HepG2 (cell line): ENCODE results near the gene CR1. TPM values are rescaled to one million over a fixed set of nuclear protein-coding genes. Genes with fewer than 3 reads are reported as not detected.

Experiments used
- ATAC-seq: fragments of 200-7000 bp; cut with Tn5 transposase; 3 replicates; pipeline ENCODE4 v1.9.1; 2020; ENCODE audit warnings: mild to moderate bottlenecking, moderate library complexity
- BruUV-seq: library from RNA; stranded (reverse); fragments of 400-500 nt; replicated peaks from 2 replicates; lab custom pipeline; 2021; lab: Mats Ljungman, UMichigan
- CTCF ChIA-PET: fragments of 300-600 bp; formaldehyde crosslinking; extraction: SDS; loops from one replicate; lab custom pipeline; 2021; ENCODE audit warnings: low total read pairs, inconsistent platforms, low intra/inter-chr PET ratio; lab: Yijun Ruan, JAX
- POLR2A ChIA-PET: fragments of 350-600 bp; sonication (Branson Sonifier 250); formaldehyde crosslinking; loops from one replicate; lab custom pipeline; 2020; ENCODE audit warnings: antibody characterized with exemption, inconsistent platforms; lab: Yijun Ruan, JAX
- DNase-seq: peaks from one replicate; pipeline ENCODE4 v3.0.0-alpha.2; 2015; ENCODE audit warnings: low spot score
- FAIRE-seq: peaks from 3 replicates; lab custom pipeline; 2011; peaks lifted over from hg19 to GRCh38; lab: Jason Lieb, UNC
- H2AFZ ChIP-seq: one replicate; pipeline ENCODE4 v1.6.1; 2011; ENCODE audit warnings: low read length, inconsistent platforms
- H3K27ac ChIP-seq: fragments of 300-600 bp; 3 replicates; pipeline ENCODE4 v1.8.0; 2011; ENCODE audit warnings: mixed run types, mild to moderate bottlenecking, mixed read lengths, low read length, inconsistent platforms; ENCODE audit not compliant: insufficient read depth; ENCODE audit errors: extremely low read length
- H3K27me3 ChIP-seq, 2 experiments: fragments of 200-600 bp in 1 of 2; 2 replicates in 1 of 2; 3 replicates in 1 of 2; pipeline versions ENCODE4 v1.6.0 to v1.8.0; 2011; ENCODE audit warnings: low read length in 2 of 2, mild to moderate bottlenecking in 2 of 2, moderate library complexity in 2 of 2, inconsistent platforms in 1 of 2; ENCODE audit not compliant: insufficient read depth in 2 of 2, control insufficient read depth in 1 of 2
- H3K36me3 ChIP-seq, 2 experiments: fragments of 200-600 bp in 1 of 2; replicated peaks in 1 of 2; 2 replicates in 1 of 2; 3 replicates in 1 of 2; pipeline versions ENCODE4 v1.5.1 to v1.8.0; 2011; ENCODE audit warnings: low read length in 2 of 2, inconsistent platforms in 1 of 2; ENCODE audit not compliant: insufficient read depth in 2 of 2, control insufficient read depth in 1 of 2
- H3K4me1 ChIP-seq: 2 replicates; pipeline ENCODE4 v1.5.1; 2012; ENCODE audit warnings: low read length, inconsistent platforms; ENCODE audit not compliant: insufficient read depth
- H3K4me2 ChIP-seq: 2 replicates; pipeline ENCODE4 v1.6.0; 2011; ENCODE audit warnings: low read depth, low read length, inconsistent platforms
- H3K4me3 ChIP-seq, 3 experiments: fragments of 200-600 bp in 1 of 3; sonication (generic), shearing (Covaris generic) in 1 of 3; replicated peaks in 1 of 3; 2 replicates each; pipeline ENCODE4 v1.5.1; 2011 to 2016; ENCODE audit warnings: low read length in 3 of 3, inconsistent platforms in 2 of 3, low read depth in 2 of 3, mild to moderate bottlenecking in 2 of 3, control low read depth in 1 of 3, mixed read lengths in 1 of 3; ENCODE audit not compliant: insufficient read depth in 1 of 3
- H3K79me2 ChIP-seq: one replicate; pipeline ENCODE4 v1.6.1; 2011; ENCODE audit warnings: low read length, inconsistent platforms; ENCODE audit not compliant: insufficient read depth
- H3K9ac ChIP-seq: 2 replicates; pipeline ENCODE4 v1.6.0; 2011; ENCODE audit warnings: mild to moderate bottlenecking, low read depth, low read length, inconsistent platforms; ENCODE audit not compliant: insufficient read depth
- H3K9me3 ChIP-seq: 2 replicates; pipeline ENCODE4 v1.5.1; 2012; ENCODE audit warnings: mild to moderate bottlenecking, low read length
- H4K20me1 ChIP-seq: 2 replicates; pipeline ENCODE4 v1.6.0; 2011; ENCODE audit warnings: inconsistent platforms, mild to moderate bottlenecking, low read length, moderate library complexity; ENCODE audit not compliant: insufficient read depth
- ATF6 ChIP-seq: sonication (generic); formaldehyde crosslinking; conservative IDR thresholded peaks from 2 replicates; pipeline ENCODE4 v1.4.0; 2020; ENCODE audit warnings: missing genetic modification reagents
- DR1 ChIP-seq: sonication (generic); formaldehyde crosslinking; IDR thresholded peaks from 2 replicates; pipeline ENCODE4 v1.8.0; 2021; ENCODE audit warnings: mild to moderate bottlenecking, missing genetic modification reagents, inconsistent platforms
- HIVEP1 ChIP-seq: sonication (generic); formaldehyde crosslinking; IDR thresholded peaks from 2 replicates; pipeline ENCODE4 v1.4.0; 2020; ENCODE audit warnings: mild to moderate bottlenecking, missing genetic modification reagents
- PRDM4 ChIP-seq: sonication (generic); formaldehyde crosslinking; IDR thresholded peaks from 2 replicates; pipeline ENCODE4 v1.9.0; 2021; ENCODE audit warnings: missing genetic modification reagents, borderline replicate concordance
- WGBS: methylation state at CpG from one replicate; pipeline ENCODE4 v1.1.6; 2017; ENCODE audit warnings: low lambda C conversion rate; 5-methylcytosine and 5-hydroxymethylcytosine counted together
- in situ Hi-C: cut with HindIII; loops from 2 replicates; pipeline ENCODE4 v1.10.0; 2017; ENCODE audit warnings: low pct_unique_long_range_greater_than_20kb; ENCODE audit not compliant: extremely low pct_ligation_motif_present
- intact Hi-C: fragments of 100-400 bp; cut with micrococcal nuclease; formaldehyde crosslinking; loops from one replicate; pipeline ENCODE4 v1.10.0; 2022; ENCODE audit not compliant: unreplicated experiment
- polyA plus RNA-seq, 8 experiments: library from polyadenylated mRNA; depleted of rRNA in 3 of 8; stranded (reverse) in 7 of 8; unstranded in 1 of 8; fragments of >200 nt; fragmentation: Illumina TruSeq in 4 of 8; extraction: Trizol in 4 of 8; gene quantifications; 2 replicates each; pipeline versions ENCODE4 v1.2.1 to v1.2.3, GENCODE V29; 2011 to 2016; ENCODE audit warnings: low read depth in 4 of 8, missing spikeins in 1 of 8, mixed read lengths in 1 of 8; ENCODE audit not compliant: insufficient read depth in 1 of 8
- total RNA-seq, 5 experiments: library from RNA; depleted of rRNA; stranded (reverse); fragments of >200 nt; fragmentation: Illumina TruSeq; extraction: Trizol; gene quantifications; 2 replicates each; pipeline ENCODE4 v1.2.3, GENCODE V29; 2016; ENCODE audit warnings: low read depth in 1 of 5

Gene CR1
- total and polyA plus RNA-seq, 2 of the 13 experiments (the other 11 are each of a cell fraction or from before 2014, with no cell fraction given), result not detected

- H3K4me3 ChIP-seq, result no peak overlapping the region
- ChIA-PET POLR2A (no interaction called here), CTCF (no interaction called here)
- H3K9me3 ChIP-seq, result no peaks in the 10 kb centered on the region
- no peak overlapping the region for H3K27ac ChIP-seq
- no peak for TF ChIP-seq DR1
- no peak for TF ChIP-seq ATF6 (CRISPR knock-in tag)
- no peak for TF ChIP-seq PRDM4 (CRISPR knock-in tag)
- TF ChIP-seq HIVEP1 (CRISPR knock-in tag), result no peak
- 0 out of 5 replicates have a peak, but pooled peaks cover 0 to 9% of the 10 kb centered on the region in 2 experiments for H3K27me3 ChIP-seq
- H4K20me1 ChIP-seq, result no peaks in the 10 kb centered on the region
- H3K4me1 ChIP-seq, result peaks cover 7% of the 10 kb centered on the region; the same call in 1 of the 2 replicates
- no peaks in the 10 kb centered on the region for H3K36me3 ChIP-seq
- DNase-seq (no peak), ATAC-seq (no peak), FAIRE-seq (no peak)
- no peaks in the 10 kb centered on the region for H3K79me2 ChIP-seq
- no peak overlapping the region for H2AFZ ChIP-seq
- in situ Hi-C loops, result no loop called here
- H3K9ac ChIP-seq, result no peak overlapping the region
- no peak overlapping the region for H3K4me2 ChIP-seq
- intact Hi-C loops, result no loop called here
- BruUV-seq, result no TSS peak
- 11% methylated on average over 3 of the region's 3 CpGs for WGBS
Measured at GRCh38 chr1:207670192-207670591, 174.2 kb downstream of the CR1 start.
